Heart left ventricle (tissue), 16 donors: ENCODE data around the gene TJP1. TPM values are rescaled to one million over a fixed set of nuclear protein-coding genes. Genes with fewer than 3 reads are reported as not detected.

ENCODE experiments used
- ATAC-seq, 4 donors: fragments of 200-7000 bp; cut with Tn5 transposase; one replicate each; pipeline ENCODE4 v1.9.1; 2020 to 2022; ENCODE audit warnings: moderate library complexity in 4 of 4, mild to moderate bottlenecking in 3 of 4, moderate number of reproducible peaks in 1 of 4
- DNase-seq, 5 donors: peaks; one replicate each; pipeline ENCODE4 v3.0.0-alpha.2; 2020
- H3K27ac ChIP-seq, 12 donors: fragments of 200-600 bp; sonication (generic) in 4 of 12; one replicate each; pipeline versions ENCODE4 v1.5.0 to v1.8.0; 2016 to 2022; ENCODE audit warnings: mild to moderate bottlenecking in 2 of 12
- H3K27me3 ChIP-seq, 9 donors: fragments of 200-600 bp; sonication (generic) in 2 of 9; one replicate each; pipeline versions ENCODE4 v1.5.1 to v1.8.0; 2016 to 2022; ENCODE audit warnings: mild to moderate bottlenecking in 3 of 9
- H3K36me3 ChIP-seq, 9 donors: fragments of 200-600 bp; sonication (generic) in 2 of 9; one replicate each; pipeline versions ENCODE4 v1.5.0 to v1.8.0; 2018 to 2022; ENCODE audit warnings: mild to moderate bottlenecking in 2 of 9
- H3K4me1 ChIP-seq, 12 donors: fragments of 200-600 bp; sonication (generic) in 4 of 12; one replicate each; pipeline versions ENCODE4 v1.5.0 to v1.8.0; 2016 to 2022; ENCODE audit warnings: mild to moderate bottlenecking in 3 of 12
- H3K4me3 ChIP-seq, 12 donors: fragments of 200-600 bp; sonication (generic) in 4 of 12; one replicate each; pipeline versions ENCODE4 v1.5.0 to v1.8.0; 2017 to 2022; ENCODE audit warnings: mild to moderate bottlenecking in 9 of 12, moderate library complexity in 4 of 12
- H3K9me3 ChIP-seq, 12 donors: fragments of 200-600 bp; sonication (generic) in 4 of 12; one replicate each; pipeline versions ENCODE4 v1.5.0 to v1.8.0; 2016 to 2022; ENCODE audit warnings: mild to moderate bottlenecking in 1 of 12
- CTCF ChIP-seq, 12 donors: fragments of 200-600 bp; sonication (generic) in 4 of 12; IDR thresholded peaks; one replicate each; pipeline versions ENCODE4 v1.5.0 to v1.8.0; 2018 to 2022; ENCODE audit warnings: antibody characterized with exemption in 12 of 12, mild to moderate bottlenecking in 5 of 12
- POLR2A ChIP-seq, 2 donors: fragments of 450-650 bp; IDR thresholded peaks; one replicate each; pipeline ENCODE4 v1.6.1; 2017; ENCODE audit warnings: antibody characterized with exemption in 2 of 2, mild to moderate bottlenecking in 2 of 2, moderate library complexity in 2 of 2
- WGBS, 4 donors: extraction: QIAGEN DNeasy Blood & Tissue Kit in 2 of 4; methylation state at CpG; one replicate each; pipeline versions ENCODE4 v1.1.5 to v1.1.7; 2013 to 2018; 5-methylcytosine and 5-hydroxymethylcytosine counted together
- intact Hi-C, 10 donors: fragments of 100-400 bp; cut with DNase I; formaldehyde crosslinking; loops; one replicate each; pipeline versions ENCODE4 v1.11.1 to v1.14.2; 2022
- polyA plus RNA-seq, 2 donors: library from polyadenylated mRNA; stranded (reverse); fragments of 200-250 nt; gene quantifications; one replicate each; pipeline ENCODE4 v1.2.3, GENCODE V29; 2013
- total RNA-seq, 9 donors: library from RNA; depleted of rRNA in 2 of 9; stranded (reverse); fragments of >200 nt in 2 of 9; fragmentation: NEBNext Ultra II Directional in 3 of 9; extraction: Animal tissue kit (Norgen Biotek cat#: 25700) in 3 of 9; gene quantifications; one replicate each; pipeline versions ENCODE4 v1.1.0 to v1.2.4, GENCODE V29; 2016 to 2023
- donor health status: ischemic (EF 13 %, LVEDD 7.1; RV severe dilation, severe dysfunction).
- donor health status: healthy with polysubstance abuse.
- donor health status: DM: no; HTN: yes; CAD: no.
- donor health status: DM: no; HTN: no; CAD: no.
- donor health status: ischemic (EF 25% LVEDD 6.9; RV normal size, moderate dysfunction).
- donor health status: ischemic (EF 25% LVEDD 5.7; RV mildly dilated, moderate dysfunction).
- donor health status: healthy.
- donor health status: DM: yes; HTN: yes; CAD: no.
- donor health status: ischemic (EF 35%, LVEDD 5.7; RV mildly dilated, moderate dysfunction).
- donor health status: nonischemic (EF 11% LVEDD 7.7; RV severe dilation, severe dysfunction).
- donor health status: DM: yes; HTN: yes; CAD: no.
- donor health status: PGD.
- donor health status: ischemic (EF 29% LVEDD 5.4; RV normal size, mild dysfunction).
- donor health status: nonischemic (EF 23%, LVEDD 6.1; RV moderate dilation, normal function).

TJP1 gene
- total and polyA plus RNA-seq, 11 donors: 26.8 to 159 (median 105) TPM

- DNase-seq (no peak), ATAC-seq (no peak)
- no peaks in the 10 kb centered on the region for H3K9me3 ChIP-seq
- no peaks in the 10 kb centered on the region for H3K27me3 ChIP-seq
- H3K4me1 ChIP-seq: no peaks in the 10 kb centered on the region
- no peaks in the 10 kb centered on the region for H3K36me3 ChIP-seq
- intact Hi-C loops: loop anchor here in 1 of 10 donors (10.0 kb wide), 1 partner anchor 362 kb away; no protein-coding TSS in a partner anchor
- H3K4me3 ChIP-seq: no peak overlapping the region
- no peak for TF ChIP-seq CTCF (IDR thresholded peaks at IDR 0.05)
- no peak for TF ChIP-seq POLR2A (IDR thresholded peaks at IDR 0.05)
- H3K27ac ChIP-seq: no peak overlapping the region
- 94 to 97% (median 96%) methylated on average over 4 of the region's 4 CpGs for WGBS, 4 donors
These were observed 139.9 kb downstream of the TJP1 start for GRCh38 chr15:29682361-29682760.

- no peaks in the 10 kb centered on the region for H3K27me3 ChIP-seq
- no peak for TF ChIP-seq CTCF (IDR thresholded peaks at IDR 0.05)
- no peak for TF ChIP-seq POLR2A (IDR thresholded peaks at IDR 0.05)
- H3K36me3 ChIP-seq: no peaks in the 10 kb centered on the region
- DNase-seq: no peak
- no peaks in the 10 kb centered on the region for H3K4me1 ChIP-seq
- no peak for ATAC-seq
- H3K9me3 ChIP-seq: no peaks in the 10 kb centered on the region
- intact Hi-C loops: loop anchor here in 1 of 10 donors (10.0 kb wide), 1 partner anchor 363 kb away; no protein-coding TSS in a partner anchor
- H3K4me3 ChIP-seq: no peak overlapping the region
- WGBS, 4 donors: 80 to 93% (median 86%) methylated on average over 9 of the region's 9 CpGs
- H3K27ac ChIP-seq: no peak overlapping the region
These were observed 140.3 kb downstream of the TJP1 start for GRCh38 chr15:29681946-29682345.

GRCh38 chr15:29681166-29681845 is 141.0 kb downstream of the TJP1 start:
- TF ChIP-seq POLR2A (IDR thresholded peaks at IDR 0.05): no peak
- no peak for TF ChIP-seq CTCF (IDR thresholded peaks at IDR 0.05)
- no peak overlapping the region for H3K27ac ChIP-seq
- H3K9me3 ChIP-seq: no peaks in the 10 kb centered on the region
- no peak overlapping the region for H3K4me3 ChIP-seq
- 93 to 97% (median 94%) methylated on average over 11 to 15 of the region's 15 CpGs for WGBS, 4 donors
- H3K36me3 ChIP-seq: no peaks in the 10 kb centered on the region
- H3K4me1 ChIP-seq: no peaks in the 10 kb centered on the region
- intact Hi-C loops: loop anchor here in 1 of 10 donors (10.0 kb wide), 1 partner anchor 363 kb away; no protein-coding TSS in a partner anchor
- no peak for ATAC-seq
- no peak for DNase-seq
- peaks cover 0 to 3% (median 0%) of the 10 kb centered on the region in 9 donors for H3K27me3 ChIP-seq

GRCh38 chr15:29680465-29681165 is 141.7 kb downstream of the TJP1 start:
- no peak overlapping the region for H3K27ac ChIP-seq
- no peaks in the 10 kb centered on the region for H3K36me3 ChIP-seq
- peaks cover 0 to 10% (median 0%) of the 10 kb centered on the region in 9 donors for H3K27me3 ChIP-seq
- no peak for ATAC-seq
- WGBS, 4 donors: 57 to 65% (median 60%) methylated on average over 12 of the region's 12 CpGs
- intact Hi-C loops: loop anchor here in 1 of 10 donors (10.0 kb wide), 1 partner anchor 364 kb away; no protein-coding TSS in a partner anchor
- H3K4me1 ChIP-seq: no peaks in the 10 kb centered on the region
- DNase-seq: no peak
- no peak overlapping the region for H3K4me3 ChIP-seq
- H3K9me3 ChIP-seq: no peaks in the 10 kb centered on the region
- TF ChIP-seq CTCF (IDR thresholded peaks at IDR 0.05) (no peak), POLR2A (IDR thresholded peaks at IDR 0.05) (no peak)
